BE2C (cell line): ENCODE data around the gene PTPRR.
"Not testable (repeated sequence)": the region's sequence is repeated elsewhere in the genome, so short reads cannot be mapped to it uniquely, and the experiment has no call there.

Experiments
- DNase-seq: peaks from one replicate; pipeline ENCODE4 v3.0.0-alpha.2; 2020
- H3K27me3 ChIP-seq: fragments of 250-450 bp; sonication (Bioruptor Pico); 2 replicates; pipeline ENCODE4 v1.5.1; 2020; ENCODE audit warnings: mild to moderate bottlenecking
- H3K36me3 ChIP-seq: fragments of 250-450 bp; sonication (Bioruptor Pico); 2 replicates; pipeline ENCODE4 v1.5.1; 2020; ENCODE audit warnings: mild to moderate bottlenecking
- H3K4me1 ChIP-seq: fragments of 250-450 bp; sonication (Bioruptor Pico); 2 replicates; pipeline ENCODE4 v1.5.1; 2020
- H3K4me3 ChIP-seq: 2 replicates; pipeline ENCODE4 v1.5.1; 2011; ENCODE audit warnings: low read depth, low read length
- H3K9me3 ChIP-seq: fragments of 250-450 bp; sonication (Bioruptor Pico); 2 replicates; pipeline ENCODE4 v1.5.1; 2020
- TF ChIP-seq, protein P1 (sequence below): IDR thresholded peaks from 2 replicates; pipeline ENCODE4 v1.5.1; 2012; ENCODE audit warnings: mild to moderate bottlenecking, low read depth, low read length

PTPRR gene

DNA sequence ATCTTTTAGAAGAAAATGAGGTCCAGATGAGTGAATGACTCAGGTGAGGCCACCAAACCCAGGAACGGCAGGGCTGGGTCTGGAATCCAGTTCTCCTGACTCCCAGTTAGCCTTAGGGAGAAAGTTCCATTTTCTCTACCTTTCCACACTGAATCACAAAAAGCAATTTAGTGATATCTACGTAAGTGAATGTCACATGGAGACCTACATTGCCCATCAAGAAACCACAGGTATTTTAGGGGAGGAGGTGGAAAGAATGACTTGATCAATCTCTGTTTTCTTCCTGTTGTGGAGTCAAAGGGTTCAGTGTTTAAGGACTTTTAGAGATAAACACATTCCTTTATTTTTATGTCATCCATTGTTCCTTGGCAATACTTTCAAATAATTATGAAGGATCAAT lies 176.4 kb downstream of the PTPRR start:
- Histone ChIP-seq H3K9me3 (no peaks in the 10 kb centered on the region), H3K4me1 (peaks cover 5% of the 10 kb centered on the region), H3K27me3 (no peaks in the 10 kb centered on the region), H3K36me3 (peaks cover 68% of the 10 kb centered on the region), H3K4me3 (no peak overlapping the region)
- TF ChIP-seq, protein P1, sequence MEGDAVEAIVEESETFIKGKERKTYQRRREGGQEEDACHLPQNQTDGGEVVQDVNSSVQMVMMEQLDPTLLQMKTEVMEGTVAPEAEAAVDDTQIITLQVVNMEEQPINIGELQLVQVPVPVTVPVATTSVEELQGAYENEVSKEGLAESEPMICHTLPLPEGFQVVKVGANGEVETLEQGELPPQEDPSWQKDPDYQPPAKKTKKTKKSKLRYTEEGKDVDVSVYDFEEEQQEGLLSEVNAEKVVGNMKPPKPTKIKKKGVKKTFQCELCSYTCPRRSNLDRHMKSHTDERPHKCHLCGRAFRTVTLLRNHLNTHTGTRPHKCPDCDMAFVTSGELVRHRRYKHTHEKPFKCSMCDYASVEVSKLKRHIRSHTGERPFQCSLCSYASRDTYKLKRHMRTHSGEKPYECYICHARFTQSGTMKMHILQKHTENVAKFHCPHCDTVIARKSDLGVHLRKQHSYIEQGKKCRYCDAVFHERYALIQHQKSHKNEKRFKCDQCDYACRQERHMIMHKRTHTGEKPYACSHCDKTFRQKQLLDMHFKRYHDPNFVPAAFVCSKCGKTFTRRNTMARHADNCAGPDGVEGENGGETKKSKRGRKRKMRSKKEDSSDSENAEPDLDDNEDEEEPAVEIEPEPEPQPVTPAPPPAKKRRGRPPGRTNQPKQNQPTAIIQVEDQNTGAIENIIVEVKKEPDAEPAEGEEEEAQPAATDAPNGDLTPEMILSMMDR, result no peak
- DNase-seq, result no peak

DNA sequence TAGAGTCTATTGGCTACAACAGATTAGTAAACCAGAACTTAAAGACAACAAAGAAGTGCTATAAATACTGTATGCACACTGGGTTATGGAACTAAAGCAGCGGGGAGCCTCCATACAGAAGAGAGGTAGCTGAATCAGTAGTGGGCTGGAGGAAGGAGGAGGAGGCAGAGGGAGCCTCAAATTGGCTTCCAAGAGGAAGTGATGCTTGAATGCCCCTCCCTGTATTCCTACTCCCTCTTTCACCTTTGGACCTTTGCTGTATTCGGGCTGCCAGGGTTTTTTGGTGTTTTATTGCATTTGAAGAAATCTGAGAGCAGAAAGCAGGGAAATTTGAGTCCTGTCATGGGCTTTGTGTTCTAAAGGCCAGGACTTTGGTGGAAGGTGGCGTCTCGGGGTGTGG lies 179.3 kb downstream of the PTPRR start:
- no peaks in the 10 kb centered on the region; the same call in 1 of the 2 replicates for H3K9me3 ChIP-seq
- peaks cover 5% of the 10 kb centered on the region for H3K4me1 ChIP-seq
- H3K36me3 ChIP-seq, result peaks cover 68% of the 10 kb centered on the region
- TF ChIP-seq, protein P1, result no peak
- no peak overlapping the region for H3K4me3 ChIP-seq
- H3K27me3 ChIP-seq, result no peaks in the 10 kb centered on the region
- no peak for DNase-seq

DNA sequence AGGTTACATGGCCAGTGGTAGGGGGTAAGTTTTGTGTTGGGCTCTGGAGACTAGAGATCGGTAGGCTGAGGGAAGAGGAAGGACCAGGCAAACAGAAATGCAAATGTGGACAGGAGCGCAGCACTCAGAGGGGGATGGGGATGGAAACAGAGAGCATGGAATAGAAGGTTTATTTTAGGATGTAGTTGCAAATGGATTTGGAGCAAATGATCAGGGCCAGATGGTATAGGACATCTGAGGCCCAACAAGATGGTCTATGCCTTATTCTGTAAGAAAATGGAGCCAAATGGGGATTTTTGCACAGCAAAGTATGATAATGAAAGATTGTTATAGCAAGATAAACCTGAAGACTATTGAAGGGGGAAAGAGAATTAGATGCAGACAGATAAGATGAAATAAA lies 180.8 kb downstream of the PTPRR start:
- TF ChIP-seq, protein P1, result no peak
- Histone ChIP-seq H3K36me3 (peaks cover 65% of the 10 kb centered on the region), H3K9me3 (no peaks in the 10 kb centered on the region; the same call in 1 of the 2 replicates), H3K4me3 (no peak overlapping the region), H3K4me1 (peaks cover 5% of the 10 kb centered on the region), H3K27me3 (no peaks in the 10 kb centered on the region)
- DNase-seq, result no peak

DNA sequence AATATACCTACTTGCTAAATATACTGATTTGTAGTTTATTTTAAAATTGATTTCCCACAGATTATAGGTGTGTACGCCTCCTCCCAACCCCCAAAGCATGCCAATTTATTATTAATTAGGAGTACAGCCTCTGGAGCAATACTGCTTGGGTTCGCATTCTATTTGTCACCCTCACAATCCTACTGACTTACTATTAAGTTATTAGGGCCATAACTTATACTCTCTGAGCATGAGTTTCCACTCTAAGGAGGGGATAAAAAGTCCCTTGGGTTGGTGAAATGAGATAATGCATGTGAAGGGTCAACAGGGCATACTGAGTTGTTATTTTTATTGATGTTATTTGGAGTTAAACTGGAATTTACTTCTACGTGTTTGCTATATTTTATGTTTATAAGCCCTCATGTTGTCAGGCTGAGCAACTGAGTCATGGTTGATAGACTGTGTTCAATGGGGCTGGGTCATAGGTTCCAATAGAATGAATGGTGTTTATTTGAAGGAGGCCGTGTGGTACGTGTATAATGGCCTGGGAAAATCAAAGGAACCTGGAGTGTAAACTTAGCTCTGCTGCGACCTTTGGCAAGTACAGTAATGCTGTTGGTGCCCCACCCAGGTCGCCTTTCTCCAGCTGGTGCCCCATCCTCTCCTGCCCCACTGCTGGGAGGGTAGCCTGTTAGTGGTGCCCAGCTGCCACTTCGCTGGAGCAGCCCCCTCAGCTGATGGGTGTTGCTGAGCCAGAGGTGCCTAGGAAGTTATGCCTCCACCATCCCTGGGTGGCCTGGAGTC lies 184.0 kb downstream of the PTPRR start:
- no peak for DNase-seq
- Histone ChIP-seq H3K36me3 (peaks cover 36% of the 10 kb centered on the region), H3K9me3 (no peaks in the 10 kb centered on the region; the same call in 1 of the 2 replicates), H3K4me1 (peaks cover 15% of the 10 kb centered on the region), H3K27me3 (no peaks in the 10 kb centered on the region), H3K4me3 (no peak overlapping the region)
- TF ChIP-seq, protein P1, result no peak

DNA sequence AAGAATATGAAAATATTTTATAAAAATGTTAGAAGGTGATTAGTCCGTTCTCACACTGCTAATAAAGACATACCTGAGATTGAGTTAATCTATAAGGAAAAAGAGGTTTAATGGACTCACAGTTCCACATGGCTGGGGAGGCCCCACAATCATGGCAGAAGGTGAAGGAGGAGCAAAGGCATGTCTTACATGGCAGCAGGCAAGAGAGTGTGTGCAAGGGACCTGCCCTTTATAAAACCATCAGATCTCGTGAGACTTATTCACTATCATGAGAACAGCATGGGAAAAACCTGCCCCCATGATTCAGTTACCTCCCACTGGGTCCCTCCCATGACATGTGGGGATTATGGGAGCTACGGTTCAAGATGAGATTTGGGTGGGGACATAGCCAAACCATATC lies 185.3 kb downstream of the PTPRR start:
- H3K27me3 ChIP-seq, DNase-seq, H3K9me3 ChIP-seq, H3K4me3 ChIP-seq: not testable (repeated sequence)
- Histone ChIP-seq H3K36me3 (peaks cover 28% of the 10 kb centered on the region), H3K4me1 (peaks cover 15% of the 10 kb centered on the region)

DNA sequence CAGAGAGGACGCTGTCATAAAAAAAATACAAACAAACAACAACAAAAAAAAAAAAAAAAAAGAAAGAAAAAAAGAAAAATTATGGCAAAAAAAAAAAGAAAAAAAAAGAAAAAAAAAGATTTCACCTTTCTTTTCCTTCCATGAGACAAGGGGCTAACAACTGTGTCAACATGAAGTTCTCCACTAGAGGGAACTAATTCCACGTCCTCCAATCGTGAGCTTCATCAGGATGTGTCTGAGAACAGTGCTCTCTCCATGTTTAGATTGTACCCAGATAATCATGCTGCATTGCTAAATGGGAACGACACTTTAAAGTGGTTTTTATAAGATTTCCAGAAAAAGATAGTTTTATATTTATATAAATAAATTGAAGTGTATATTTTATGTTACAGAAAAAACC lies 187.2 kb downstream of the PTPRR start:
- TF ChIP-seq, protein P1, result peak; percentile 89
- H3K9me3 ChIP-seq, result no peaks in the 10 kb centered on the region; the same call in 1 of the 2 replicates
- no peak overlapping the region for H3K4me3 ChIP-seq
- peaks cover 22% of the 10 kb centered on the region for H3K36me3 ChIP-seq
- peaks cover 15% of the 10 kb centered on the region for H3K4me1 ChIP-seq
- peak; percentile 38 for DNase-seq
- no peaks in the 10 kb centered on the region for H3K27me3 ChIP-seq
